NOMO-1 treated with DMSO at 0.1 percent for 48 hours (cell line): Measurements from ENCODE around the gene SLC16A11.
"Not testable (repeated sequence)": the region's sequence is repeated elsewhere in the genome, so short reads cannot be mapped to it uniquely, and the experiment has no call there.

Experiments used
- DNase-seq: peaks from one replicate; lab custom pipeline; 2025; ENCODE audit not compliant: unreplicated experiment; lab: John Stamatoyannopoulos, UW

The SLC16A11 gene

DNA sequence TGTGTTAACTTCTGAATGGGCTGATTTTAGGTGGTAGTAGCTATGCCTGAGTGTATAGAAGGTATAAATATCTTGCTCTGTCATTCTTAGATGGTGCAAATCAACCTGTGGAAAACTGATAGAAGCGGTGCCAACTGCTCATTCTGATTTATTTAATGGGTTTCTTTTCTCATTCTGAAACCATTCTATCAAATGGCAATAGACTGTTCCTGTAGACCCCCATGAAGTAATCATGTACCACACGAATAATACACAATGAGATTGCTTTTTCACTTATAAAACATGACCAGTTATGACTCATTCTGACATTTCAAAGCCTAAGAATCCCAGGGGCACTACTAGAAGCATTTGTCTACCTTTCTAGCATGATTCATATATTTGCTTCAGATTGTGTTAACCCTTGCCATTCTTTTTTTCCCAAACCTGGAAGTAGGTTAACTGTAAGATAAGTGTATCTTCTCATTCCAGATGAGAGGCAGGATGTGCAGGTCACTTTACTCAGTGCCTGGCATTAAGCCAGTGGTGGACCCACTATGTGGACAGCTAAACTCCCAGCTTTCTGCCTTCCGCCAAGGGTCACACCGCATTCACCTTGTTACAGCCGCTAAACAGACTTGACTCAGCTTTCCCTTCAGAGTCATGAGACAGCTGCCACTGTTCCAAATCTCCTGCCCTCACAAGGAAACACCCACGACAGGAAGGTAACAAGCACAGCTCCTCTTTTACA, 16.4 kb upstream of the SLC16A11 start:
- no peak for DNase-seq

DNA sequence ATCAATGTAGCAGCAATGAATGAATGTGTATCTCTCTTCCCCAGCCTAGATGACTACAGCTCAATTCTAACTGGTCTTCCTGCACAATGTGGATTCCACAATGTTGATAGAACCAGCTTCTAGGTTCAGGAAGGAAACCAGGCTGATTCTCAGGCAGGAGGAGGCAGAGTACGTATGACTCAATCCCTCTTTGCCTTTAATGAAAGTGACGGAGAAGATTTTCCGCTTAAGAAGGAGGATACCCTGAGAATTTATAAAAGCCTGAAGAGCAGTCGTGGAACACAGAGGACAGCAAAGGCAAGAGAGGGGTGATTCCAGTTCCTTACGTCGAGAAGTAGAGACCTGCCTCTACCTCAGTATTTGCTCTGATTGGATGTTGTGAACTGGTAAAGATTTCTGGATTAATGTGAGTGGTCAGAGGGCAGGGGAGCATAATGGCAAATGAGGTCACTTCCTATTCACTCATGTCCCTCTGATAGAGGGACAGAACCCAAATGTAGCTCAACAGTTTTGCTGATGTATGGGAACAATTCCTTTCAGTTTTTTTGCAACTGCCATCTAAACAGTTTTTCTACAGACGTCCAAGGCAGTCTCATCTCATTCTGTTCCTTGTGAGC, 15.0 kb upstream of the SLC16A11 start:
- DNase-seq, result no peak

DNA sequence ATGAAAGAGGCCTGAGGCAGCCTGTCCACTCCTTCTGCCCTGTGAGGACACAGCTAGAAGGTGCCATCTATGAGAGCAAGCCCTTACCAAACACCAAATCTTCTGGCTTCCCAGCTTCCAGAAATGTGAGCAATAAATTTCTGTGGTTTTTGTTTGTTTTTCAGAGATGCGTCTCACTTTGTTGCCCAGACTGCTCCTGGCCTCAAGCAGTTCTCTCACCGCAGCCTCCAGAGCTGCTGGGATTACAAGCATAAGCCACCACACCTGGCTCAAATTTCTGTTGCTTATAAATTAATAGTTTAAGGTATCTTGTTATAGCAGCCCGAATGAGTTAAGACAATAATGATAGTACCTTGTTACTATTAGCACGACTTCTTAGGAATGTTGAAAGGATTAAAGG, 12.5 kb upstream of the SLC16A11 start:
- no peak for DNase-seq

DNA sequence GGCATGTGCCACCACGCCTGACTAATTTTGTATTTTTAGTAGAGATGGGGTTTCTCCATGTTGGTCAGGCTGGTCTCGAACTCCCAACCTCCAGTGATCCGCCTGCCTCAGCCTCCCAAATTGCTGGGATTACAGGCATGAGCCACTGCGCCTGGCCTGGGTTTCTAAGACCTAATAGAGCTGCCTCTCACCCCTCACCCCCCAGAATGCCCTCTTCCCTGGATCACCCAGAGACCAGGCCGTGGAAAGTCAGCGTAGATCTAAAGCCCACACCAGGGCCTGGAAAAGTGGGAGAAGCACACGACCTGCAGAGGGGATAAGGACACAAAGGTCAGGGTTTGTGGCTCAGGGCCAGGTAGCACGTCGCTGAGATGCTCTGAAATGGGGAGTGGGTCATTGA, 6.7 kb upstream of the SLC16A11 start:
- DNase-seq, result not testable (repeated sequence)

DNA sequence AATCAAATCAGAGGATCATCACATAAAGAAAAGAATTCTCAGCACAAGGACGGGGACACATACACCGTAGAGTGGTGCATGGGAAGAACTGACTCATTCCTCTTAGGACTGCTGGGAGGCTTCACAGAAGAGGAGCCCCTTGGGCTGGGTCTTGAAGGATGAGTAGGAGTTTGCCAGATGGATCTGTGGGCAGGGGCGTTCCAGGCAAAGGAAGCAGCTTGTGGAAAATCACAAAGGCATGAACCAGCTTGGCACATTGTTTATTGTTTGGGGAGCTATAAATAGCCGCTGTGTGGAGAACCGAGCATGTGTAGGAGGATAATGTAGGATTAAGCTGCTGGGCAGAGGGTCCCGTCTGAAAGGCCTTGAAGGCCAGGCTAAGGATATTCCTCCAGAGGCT, 5.1 kb upstream of the SLC16A11 start:
- DNase-seq, result no peak

DNA sequence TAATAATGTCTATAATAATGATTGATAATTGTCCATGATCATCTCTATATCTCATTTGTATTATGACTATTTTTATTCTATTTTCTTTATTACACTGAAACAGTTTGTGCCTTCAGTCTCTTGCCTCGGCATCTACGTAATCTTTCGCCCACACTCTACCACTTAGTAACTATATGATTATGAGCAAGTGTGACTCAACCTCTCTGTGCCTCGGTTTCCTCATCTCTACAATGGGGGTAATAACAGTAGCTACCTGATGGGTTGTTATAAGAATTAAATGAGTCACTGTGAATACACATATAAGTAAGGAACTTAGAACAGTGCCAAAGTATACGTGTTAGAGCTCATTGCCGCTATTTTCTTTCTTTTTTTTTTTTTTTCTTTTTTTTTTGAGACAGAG, 3.7 kb upstream of the SLC16A11 start:
- no peak for DNase-seq

DNA sequence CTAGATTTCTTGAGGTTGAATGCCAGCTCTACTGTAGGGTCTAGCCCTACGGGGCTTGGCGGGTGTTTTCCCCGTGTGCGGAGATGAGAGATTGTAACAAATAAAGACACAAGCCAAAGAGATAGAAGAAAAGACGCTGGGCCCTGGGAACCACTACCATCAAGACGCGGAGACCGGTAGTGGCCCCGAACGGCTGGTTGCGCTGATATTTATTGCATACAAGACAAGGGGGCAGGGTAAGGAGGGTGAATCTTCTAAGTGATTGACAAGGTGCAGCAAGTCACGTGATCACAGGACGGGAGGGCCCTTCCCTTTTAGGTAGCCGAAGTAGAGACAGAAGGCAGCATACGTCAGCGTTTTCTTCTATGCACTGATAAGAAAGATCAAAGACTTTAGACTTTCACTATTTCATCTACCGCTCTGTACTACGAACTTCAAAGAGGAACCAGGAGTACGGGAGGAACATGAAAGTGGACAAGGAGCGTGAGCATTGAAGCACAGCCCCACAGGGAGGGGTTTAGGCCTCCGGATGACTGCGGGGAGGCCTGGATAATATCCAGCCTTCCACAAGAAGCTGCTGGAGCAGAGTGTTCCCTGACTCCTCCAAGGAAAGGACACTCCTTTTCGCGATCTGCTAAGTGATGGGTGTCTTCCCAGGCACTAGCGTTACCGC, 3.0 kb upstream of the SLC16A11 start:
- DNase-seq, result peak; percentile 73

DNA sequence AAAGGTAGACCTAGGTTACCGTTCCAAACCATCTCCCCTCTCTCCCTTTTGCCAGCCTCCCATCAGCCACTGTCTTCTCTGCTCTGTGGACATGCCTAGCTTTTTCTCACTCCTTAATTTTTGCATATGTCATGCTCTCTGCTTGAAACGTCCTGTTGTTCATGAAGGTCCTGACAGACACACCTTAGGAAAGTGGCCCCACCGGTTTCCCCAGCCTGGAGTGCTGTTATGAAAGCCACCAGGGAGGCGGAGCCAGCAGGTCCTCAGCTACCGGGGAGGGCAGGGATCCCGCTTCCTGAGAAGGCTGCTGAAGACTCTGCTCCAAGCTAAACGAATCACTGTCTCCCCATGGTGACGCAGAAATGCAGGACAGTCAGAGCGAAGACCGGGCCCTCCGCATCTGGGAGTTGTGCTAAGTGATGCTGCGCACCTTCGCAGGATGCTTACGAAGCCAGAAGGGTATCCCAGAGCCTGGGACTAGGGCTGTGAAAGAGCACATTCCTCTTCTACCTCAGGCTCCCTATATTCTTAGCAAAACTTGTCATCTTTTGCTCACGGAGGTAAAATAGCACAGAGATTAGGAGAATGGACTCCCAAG, 2.3 kb upstream of the SLC16A11 start:
- no peak for DNase-seq

DNA sequence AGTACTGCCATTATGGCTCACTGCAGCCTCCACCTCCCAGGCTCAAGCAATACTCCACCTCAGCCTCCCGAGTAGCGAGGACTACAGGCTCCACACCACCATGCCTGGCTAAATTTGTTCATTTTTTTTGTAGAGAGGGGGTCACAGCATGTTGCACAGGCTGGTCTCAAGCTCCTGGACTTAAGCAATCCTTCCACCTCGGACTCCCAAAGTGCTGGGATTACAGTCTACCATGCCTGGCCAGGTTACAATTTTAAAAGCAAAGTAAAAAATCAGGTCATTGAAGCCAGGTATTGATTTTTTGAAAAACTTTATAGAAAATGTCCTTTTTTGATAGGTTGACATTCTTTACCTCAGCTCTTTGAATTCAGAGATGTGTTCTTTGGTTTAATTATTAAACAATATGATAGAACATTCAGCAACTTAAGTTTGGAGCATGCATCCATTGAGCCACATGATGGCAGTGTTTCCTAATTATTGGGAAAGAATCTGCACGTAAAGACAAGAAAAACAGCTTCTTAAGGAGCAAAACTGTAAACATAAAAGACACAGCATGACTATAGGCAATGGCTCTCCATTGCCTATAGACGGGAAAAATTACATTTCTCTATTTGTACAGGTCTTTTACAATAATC, 1.7 kb upstream of the SLC16A11 start:
- peak; percentile 68 for DNase-seq

DNA sequence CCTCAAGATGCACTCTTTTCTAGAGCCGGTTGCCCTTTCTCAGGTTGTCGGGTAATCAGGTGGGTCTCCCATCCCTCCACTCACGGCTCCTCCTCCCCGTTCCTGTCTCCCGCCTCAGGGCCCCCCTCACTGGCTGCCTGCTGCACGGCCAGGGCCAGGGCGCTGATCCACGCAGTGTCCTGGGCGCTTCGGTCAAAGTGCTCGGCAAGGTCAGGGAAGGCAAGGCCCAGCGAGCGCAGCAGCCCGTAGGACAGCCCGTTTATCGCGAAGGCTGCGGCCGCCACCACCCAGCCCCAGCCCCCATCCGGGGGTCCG, 753 bp downstream of the SLC16A11 start:
- DNase-seq, result no peak

DNA sequence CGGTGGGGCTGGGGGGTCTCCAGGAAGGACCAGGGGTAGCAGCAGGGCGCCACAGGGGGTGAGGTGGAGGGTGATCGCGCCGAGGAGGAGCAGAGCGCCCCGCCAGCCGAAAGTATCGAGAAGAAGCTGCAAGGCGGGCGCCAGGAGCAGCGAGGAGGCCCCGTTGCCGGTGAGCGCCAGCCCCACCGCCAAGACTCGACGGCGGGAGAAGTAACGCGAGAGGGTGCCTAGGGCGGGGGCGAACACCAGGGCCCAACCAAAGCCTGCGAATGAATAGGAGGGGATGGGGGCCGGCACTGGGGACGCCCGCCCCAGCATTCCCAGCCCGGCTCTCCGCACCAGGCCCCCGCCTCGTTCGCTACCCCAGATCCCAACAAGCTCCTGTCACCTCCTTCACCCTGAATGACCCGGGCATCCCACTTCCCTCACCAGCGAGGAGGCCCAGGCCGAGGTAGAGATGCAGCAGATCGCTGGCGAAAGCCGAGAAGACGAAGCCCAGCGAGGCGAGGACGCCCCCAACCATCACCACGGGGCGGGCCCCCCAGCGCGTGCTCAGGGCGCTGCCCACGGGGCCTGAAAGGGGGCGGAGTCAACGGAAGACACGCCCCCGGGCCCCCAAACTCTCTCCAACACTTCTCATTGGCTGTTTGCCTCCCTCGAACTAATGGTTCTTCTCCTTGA, 1.3 kb downstream of the SLC16A11 start:
- no peak for DNase-seq

DNA sequence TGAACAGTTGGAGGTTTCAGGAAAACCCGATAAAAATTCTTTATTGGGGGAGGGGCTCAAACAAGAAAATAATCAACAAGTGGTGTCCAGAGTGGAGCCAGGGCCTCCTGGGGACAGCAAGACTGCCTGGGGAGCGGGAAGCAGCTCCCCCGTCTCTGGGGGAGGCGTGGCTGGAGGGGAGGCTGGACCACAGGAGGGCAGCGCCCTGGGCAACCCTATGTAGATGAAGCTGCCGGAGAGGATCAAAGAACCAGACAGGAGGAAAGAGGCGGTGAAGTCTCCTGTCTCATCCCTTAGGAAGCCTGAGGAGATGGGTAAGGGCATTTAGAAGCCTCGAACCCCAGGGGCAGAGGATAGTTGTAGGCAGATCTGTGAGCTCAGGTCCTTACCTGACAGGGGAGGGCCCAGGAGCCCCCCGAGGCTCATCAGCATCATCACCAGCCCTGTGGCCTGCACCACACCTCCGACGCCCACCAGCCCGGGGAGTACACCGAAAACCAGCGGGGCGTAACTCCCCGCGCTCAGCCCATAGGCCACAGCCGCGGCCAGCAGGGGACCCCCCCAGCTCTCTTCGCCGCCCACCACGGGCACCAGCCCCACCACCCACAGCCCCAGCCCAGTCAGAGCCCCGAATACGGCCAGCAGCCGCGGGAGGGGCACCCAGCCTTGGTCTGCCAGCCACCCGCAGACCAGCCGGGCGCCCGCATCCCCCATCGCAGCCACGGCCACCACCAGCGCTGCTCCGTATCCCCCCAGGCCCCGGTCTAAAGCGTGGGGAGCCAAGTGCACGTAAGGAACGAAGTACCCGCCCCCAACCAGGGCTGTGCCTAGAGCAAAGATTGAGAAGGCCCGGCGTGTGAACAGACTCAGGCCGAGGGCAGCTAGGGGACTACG, 2.0 kb downstream of the SLC16A11 start:
- no peak for DNase-seq

DNA sequence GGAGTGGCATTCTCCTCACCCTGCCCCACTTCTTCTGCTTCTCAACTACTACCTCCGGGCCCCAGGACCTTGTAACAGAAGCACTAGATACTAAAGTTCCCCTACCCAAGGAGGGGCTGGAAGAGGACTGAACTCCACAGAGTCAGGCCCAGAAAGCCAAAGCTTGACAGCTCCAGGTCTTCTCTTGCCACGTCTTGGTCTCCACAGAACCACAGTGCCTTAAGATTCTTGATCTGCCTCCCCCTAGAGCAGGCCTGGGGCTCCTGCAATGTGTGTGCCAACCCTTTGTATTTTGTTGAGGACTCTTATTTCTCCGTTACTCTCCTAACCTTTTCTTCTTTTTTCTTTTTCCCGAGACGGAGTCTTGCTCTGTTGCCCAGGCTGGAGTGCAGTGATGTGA, 4.1 kb downstream of the SLC16A11 start:
- no peak for DNase-seq

DNA sequence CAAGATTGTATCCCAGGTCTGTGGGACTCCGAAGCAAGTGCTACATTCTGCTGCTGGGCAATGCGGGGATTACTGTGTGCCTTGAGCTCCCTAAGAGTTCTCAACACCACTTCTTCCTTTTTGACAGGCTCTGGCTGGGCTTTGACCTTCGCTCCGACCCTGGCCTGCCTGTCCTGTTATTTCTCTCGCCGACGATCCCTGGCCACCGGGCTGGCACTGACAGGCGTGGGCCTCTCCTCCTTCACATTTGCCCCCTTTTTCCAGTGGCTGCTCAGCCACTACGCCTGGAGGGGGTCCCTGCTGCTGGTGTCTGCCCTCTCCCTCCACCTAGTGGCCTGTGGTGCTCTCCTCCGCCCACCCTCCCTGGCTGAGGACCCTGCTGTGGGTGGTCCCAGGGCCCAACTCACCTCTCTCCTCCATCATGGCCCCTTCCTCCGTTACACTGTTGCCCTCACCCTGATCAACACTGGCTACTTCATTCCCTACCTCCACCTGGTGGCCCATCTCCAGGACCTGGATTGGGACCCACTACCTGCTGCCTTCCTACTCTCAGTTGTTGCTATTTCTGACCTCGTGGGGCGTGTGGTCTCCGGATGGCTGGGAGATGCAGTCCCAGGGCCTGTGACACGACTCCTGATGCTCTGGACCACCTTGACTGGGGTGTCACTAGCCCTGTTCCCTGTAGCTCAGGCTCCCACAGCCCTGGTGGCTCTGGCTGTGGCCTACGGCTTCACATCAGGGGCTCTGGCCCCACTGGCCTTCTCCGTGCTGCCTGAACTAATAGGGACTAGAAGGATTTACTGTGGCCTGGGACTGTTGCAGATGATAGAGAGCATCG, 5.6 kb downstream of the SLC16A11 start:
- DNase-seq, result no peak

DNA sequence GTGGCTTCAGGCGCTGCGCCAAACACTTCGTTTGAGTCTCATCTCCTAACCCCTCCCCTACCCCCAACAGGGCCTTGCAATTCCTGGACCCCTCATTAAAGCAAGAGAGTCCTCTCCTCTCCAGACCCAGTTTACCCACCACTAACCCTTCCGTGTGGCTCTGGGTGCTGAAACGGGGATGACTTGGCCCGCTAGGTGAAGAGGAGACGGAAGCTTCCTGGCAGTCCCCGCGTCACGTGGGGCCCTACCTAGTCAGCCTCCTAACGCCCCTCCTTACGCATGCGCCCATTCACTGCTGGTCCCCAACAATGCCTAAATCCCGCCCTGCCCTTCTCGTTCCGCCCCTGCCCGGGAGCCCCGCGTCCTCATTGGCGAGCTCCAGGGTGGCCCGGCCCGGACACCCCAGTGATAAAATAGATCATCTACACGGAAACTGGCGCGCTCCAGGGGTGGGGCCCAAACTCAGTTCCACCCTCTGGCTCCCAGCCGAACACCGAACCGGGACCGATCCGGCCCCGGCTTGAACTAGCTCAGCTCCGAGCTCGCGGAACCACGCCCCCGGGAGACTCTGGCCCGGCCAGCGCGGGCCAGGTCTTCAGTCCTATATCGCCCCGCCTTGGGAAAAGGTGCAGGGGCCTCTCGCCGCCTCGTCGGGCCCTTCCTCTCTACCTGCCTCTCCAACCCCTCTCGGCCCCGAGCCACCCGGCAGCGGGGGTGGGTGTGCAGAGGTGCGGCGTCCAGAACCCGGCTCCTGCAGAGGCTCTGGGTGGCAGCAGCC, 8.1 kb downstream of the SLC16A11 start, which contains the start of gene SLC16A13:
TSS of gene SLC16A13 (plus strand) at position 425 of the 778 bp plus-strand sequence. CDS start 368 bp downstream, outside the sequence.
- DNase-seq, result peak; percentile 98

DNA sequence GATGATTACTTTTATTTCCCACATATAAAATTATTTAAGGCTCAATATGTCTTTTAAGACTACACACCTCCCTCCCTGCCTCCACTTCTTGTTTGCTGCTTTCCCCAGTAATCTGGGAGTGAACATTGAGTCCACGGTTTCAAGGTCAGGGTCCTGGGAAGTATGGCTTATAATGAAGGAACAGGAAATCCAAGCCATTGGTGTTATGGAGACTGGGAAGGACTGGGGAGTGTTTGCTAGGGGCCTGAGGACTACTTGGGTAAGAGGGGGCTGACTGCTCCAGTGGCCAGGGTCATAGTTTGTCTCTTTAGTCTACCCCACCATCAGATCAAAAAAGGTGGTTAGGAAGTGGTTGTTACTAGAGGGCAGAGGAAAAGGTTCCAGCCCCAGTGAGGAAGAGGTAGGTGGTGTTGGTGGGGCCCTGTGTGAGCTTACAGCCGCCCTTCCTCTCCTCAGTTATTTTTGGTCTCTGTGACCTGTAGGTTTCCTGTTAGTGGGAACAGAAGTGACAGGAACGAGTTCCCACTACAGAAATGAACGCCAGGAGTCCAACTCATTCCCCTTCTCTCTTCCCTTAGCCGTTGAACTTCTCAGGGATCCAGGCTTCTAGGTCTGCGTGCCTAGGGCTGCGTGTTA, 8.8 kb downstream of the SLC16A11 start:
- peak; percentile 47 for DNase-seq

DNA sequence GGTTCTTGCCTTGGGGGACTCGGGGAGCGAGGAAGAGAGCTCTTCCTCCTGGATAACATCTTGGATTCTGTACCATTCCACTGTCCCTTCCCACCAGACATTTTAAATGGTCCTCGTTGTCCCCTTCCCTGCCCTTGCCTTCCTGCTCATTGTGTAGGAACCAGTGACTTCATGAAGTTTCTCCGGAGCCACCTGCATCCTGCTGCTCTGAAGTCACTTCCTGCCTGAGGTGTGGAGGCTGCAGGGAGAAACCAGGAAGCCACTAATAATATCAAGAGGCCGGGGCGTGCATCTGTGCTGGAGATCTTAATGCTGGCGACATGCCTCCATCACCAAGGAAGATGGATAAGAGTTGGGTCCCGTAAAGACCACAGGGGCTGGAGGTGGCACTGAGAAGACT, 14.2 kb downstream of the SLC16A11 start:
- no peak for DNase-seq

DNA sequence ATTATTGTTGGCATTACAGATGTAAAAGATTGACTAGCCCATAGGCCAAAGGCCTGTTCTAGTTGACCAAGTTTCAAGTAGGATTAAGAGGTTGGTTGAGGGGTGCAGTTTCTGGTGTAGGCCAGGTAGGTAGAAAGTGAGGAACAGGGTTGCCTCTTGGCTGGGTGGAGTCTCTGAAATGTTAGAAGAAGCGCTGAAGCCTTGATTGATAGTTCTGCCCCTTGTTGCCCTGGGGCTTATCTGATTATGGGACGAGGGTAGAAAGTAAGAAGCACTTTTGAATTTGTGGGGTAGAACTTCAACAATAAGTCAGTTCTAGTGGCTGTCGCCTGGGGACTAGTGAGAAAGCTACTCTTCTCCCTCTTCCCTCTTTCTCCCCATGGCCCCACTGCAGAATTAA, 14.8 kb downstream of the SLC16A11 start:
- DNase-seq, result no peak
